Measurements from ENCODE around the gene DLG2. TPM values are rescaled to one million over a fixed set of nuclear protein-coding genes. Genes with fewer than 3 reads are reported as not detected.

Gene DLG2
- total and polyA plus RNA-seq, 2 of the 4 experiments (the other 2 are of a cell fraction) = 0.31 to 0.36 TPM

DNA sequence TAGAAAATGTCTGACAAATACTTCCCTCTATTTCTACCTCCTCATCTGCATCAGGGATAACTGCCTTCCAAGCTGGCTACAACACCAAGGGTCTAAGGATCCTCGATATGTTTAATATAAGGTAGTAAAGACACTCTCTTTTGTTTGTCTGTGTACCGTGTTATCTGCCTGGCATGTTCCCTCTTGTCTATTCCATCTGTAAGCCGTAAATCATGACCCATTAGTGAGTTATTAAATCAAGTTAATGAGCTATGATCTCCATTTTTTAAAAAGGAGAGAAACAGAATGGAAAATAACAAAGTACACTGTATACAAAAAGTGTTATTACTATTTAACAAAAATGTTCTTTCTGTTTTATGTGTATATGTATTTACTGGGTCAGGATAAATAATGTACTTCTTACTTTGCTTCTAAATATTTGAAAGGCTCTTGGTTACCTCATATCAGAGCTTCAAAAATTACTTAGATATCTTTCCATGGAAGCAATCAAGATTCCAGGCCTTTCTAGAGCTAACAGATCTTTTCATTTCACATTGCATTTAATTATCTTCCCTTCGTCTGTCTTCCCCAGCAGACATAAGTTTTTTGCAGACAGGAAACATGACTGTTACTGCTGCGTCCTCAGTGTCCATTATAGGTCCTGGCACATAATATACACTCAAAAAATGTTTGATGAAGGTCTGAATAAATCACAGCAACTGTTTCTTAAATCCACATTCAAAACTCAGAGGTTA lies 1998.4 kb downstream of the DLG2 start:
- DNase-seq = no peak

More for the DNA sequence above, 1998.4 kb downstream of the DLG2 start:
- Histone ChIP-seq H4K8ac (ENCODE audit: low read depth in 2 of 2, low read length in 2 of 2) (no peak overlapping the region), H3K4me2 (ENCODE audit: low read depth, low read length) (no peak overlapping the region), H3K27me3 (ENCODE audit: control insufficient read depth, insufficient read depth, low read length) (no peaks in the 10 kb centered on the region), H4K91ac (ENCODE audit: insufficient read depth, low read depth, low read length) (no peak overlapping the region), H2BK120ac (ENCODE audit: low read depth, low read length) (no peak overlapping the region), H3K23ac (ENCODE audit: low read depth, low read length) (no peak overlapping the region), H3K9ac (ENCODE audit: low read depth, low read length) (no peak overlapping the region), H4K5ac (ENCODE audit: low read depth, low read length) (no peak overlapping the region), H3K79me1 (ENCODE audit: low read depth in 1 of 2, low read length in 2 of 2) (no peaks in the 10 kb centered on the region), H2AFZ (replicated peaks; ENCODE audit: low read length, poor library complexity) (no peak overlapping the region), H2AK5ac (ENCODE audit: low read depth, low read length) (no peak overlapping the region), H3K4me1 (ENCODE audit: control insufficient read depth, insufficient read depth, low read length) (no peaks in the 10 kb centered on the region), H2BK20ac (ENCODE audit: low read depth, low read length) (no peak overlapping the region), H3K36me3 (ENCODE audit: control insufficient read depth, insufficient read depth, low read length) (no peaks in the 10 kb centered on the region), H3K14ac (replicated peaks; ENCODE audit: low read depth, low read length) (no peak overlapping the region), H2BK5ac (ENCODE audit: low read depth, low read length, poor library complexity, severe bottlenecking) (no peak overlapping the region), H2BK15ac (ENCODE audit: low read depth, low read length) (no peak overlapping the region), H2AK9ac (replicated peaks; ENCODE audit: low read depth, low read length, poor library complexity) (no peak overlapping the region), H4K20me1 (ENCODE audit: insufficient read depth, low read length) (no peaks in the 10 kb centered on the region), H3K27ac (ENCODE audit: insufficient read depth, low read length) (no peak overlapping the region), H3K4ac (ENCODE audit: low read depth, low read length) (no peak overlapping the region), H3K56ac (ENCODE audit: extremely low read depth, insufficient read depth, low read length) (no peak overlapping the region), H3K9me1 (ENCODE audit: insufficient read depth, low read length) (no peaks in the 10 kb centered on the region), H3K4me3 (ENCODE audit: insufficient read depth, low read depth, low read length) (no peak overlapping the region), H3K9me3 (ENCODE audit: control insufficient read depth, insufficient read depth, low read length) (no peaks in the 10 kb centered on the region), H3K18ac (ENCODE audit: low read depth, low read length) (no peak overlapping the region)
- BruUV-seq (replicated peaks) = no TSS peak
- ChIA-PET CTCF (no interaction called here), POLR2A (ENCODE audit: unreplicated experiment) (no interaction called here)
- dilution Hi-C loops (cut with HindIII; ENCODE audit: low sequenced_read_pairs, unreplicated experiment) = no loop called here
- no peak for TF ChIP-seq FOS (IDR thresholded peaks at IDR 0.05; ENCODE audit: low read depth, low read length)
- TF ChIP-seq, protein P1, sequence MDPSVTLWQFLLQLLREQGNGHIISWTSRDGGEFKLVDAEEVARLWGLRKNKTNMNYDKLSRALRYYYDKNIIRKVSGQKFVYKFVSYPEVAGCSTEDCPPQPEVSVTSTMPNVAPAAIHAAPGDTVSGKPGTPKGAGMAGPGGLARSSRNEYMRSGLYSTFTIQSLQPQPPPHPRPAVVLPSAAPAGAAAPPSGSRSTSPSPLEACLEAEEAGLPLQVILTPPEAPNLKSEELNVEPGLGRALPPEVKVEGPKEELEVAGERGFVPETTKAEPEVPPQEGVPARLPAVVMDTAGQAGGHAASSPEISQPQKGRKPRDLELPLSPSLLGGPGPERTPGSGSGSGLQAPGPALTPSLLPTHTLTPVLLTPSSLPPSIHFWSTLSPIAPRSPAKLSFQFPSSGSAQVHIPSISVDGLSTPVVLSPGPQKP (IDR thresholded peaks at IDR 0.05; ENCODE audit: borderline replicate concordance, low read depth, low read length) = no peak
- no peak for TF ChIP-seq POLR2A (IDR thresholded peaks at IDR 0.05; ENCODE audit: low read depth, low read length)
- TF ChIP-seq NFE2L2 (IDR thresholded peaks at IDR 0.05; ENCODE audit: low read depth, low read length) = no peak
- ATAC-seq (ENCODE audit: low read depth) = no peak
- 0% methylated on average over 1 of the region's 5 CpGs; no CpG with 5 or more reads in 1 of the 2 experiments for WGBS, 2 experiments (ENCODE audit: extremely low coverage in 2 of 2, insufficient read length in 1 of 2)
- in situ Hi-C loops (cut with MboI; ENCODE audit: low sequenced_read_pairs) = no loop called here
- intact Hi-C loops (cut with micrococcal nuclease) = no loop called here

All from IMR-90 (cell line).